Suprapubic skin (tissue), 4 donors: ENCODE measurements around the gene TRIM25. TPM values are rescaled to one million over a fixed set of nuclear protein-coding genes. Genes with fewer than 3 reads are reported as not detected.

Experiments used
- DNase-seq, 2 donors: peaks; one replicate each; pipeline ENCODE4 v3.0.0-alpha.2; 2019; ENCODE audit warnings: low spot score in 2 of 2
- H3K27ac ChIP-seq: fragments of 200-600 bp; sonication (generic); one replicate; pipeline ENCODE4 v1.5.1; 2019
- H3K27me3 ChIP-seq: fragments of 200-600 bp; sonication (generic); one replicate; pipeline ENCODE4 v1.5.1; 2019
- H3K36me3 ChIP-seq: fragments of 200-600 bp; sonication (generic); one replicate; pipeline ENCODE4 v1.5.1; 2019
- H3K4me1 ChIP-seq: fragments of 200-600 bp; sonication (generic); one replicate; pipeline ENCODE4 v1.5.1; 2019
- H3K4me3 ChIP-seq: fragments of 200-600 bp; sonication (generic); one replicate; pipeline ENCODE4 v1.5.1; 2019; ENCODE audit warnings: mild to moderate bottlenecking
- H3K9me3 ChIP-seq: fragments of 200-600 bp; sonication (generic); one replicate; pipeline ENCODE4 v1.5.1; 2019
- CTCF ChIP-seq, 2 donors: fragments of 200-600 bp in 1 of 2; fragments of 450-650 bp in 1 of 2; sonication (generic) in 1 of 2; IDR thresholded peaks; one replicate each; pipeline ENCODE4 v1.5.1; 2016 to 2019; ENCODE audit warnings: antibody characterized with exemption in 2 of 2, mild to moderate bottlenecking in 1 of 2, moderate library complexity in 1 of 2
- EP300 ChIP-seq: sonication (generic); formaldehyde crosslinking; IDR thresholded peaks from one replicate; pipeline ENCODE4 v1.6.1; 2017; ENCODE audit warnings: antibody characterized with exemption
- POLR2A ChIP-seq, 2 donors: fragments of 450-650 bp; IDR thresholded peaks; one replicate each; pipeline ENCODE4 v1.6.1; 2017; ENCODE audit warnings: antibody characterized with exemption in 2 of 2, mild to moderate bottlenecking in 2 of 2, moderate library complexity in 2 of 2
- POLR2AphosphoS5 ChIP-seq, 3 donors: sonication (generic); formaldehyde crosslinking; IDR thresholded peaks; one replicate each; pipeline ENCODE4 v1.6.1; 2017; ENCODE audit warnings: antibody characterized with exemption in 3 of 3
- whole genome bisulfite sequencing: methylation state at CpG from one replicate; pipeline ENCODE4 v1.1.5; 2018; 5-methylcytosine and 5-hydroxymethylcytosine counted together
- total RNA-seq, 4 donors: library from RNA; depleted of rRNA; stranded (reverse); fragments of >200 nt; gene quantifications; one replicate each; pipeline ENCODE4 v1.1.0, GENCODE V29; 2016

Gene TRIM25
- total RNA-seq, 4 donors from 2014 or later: 39.2 to 175 (median 55.9) TPM

DNA sequence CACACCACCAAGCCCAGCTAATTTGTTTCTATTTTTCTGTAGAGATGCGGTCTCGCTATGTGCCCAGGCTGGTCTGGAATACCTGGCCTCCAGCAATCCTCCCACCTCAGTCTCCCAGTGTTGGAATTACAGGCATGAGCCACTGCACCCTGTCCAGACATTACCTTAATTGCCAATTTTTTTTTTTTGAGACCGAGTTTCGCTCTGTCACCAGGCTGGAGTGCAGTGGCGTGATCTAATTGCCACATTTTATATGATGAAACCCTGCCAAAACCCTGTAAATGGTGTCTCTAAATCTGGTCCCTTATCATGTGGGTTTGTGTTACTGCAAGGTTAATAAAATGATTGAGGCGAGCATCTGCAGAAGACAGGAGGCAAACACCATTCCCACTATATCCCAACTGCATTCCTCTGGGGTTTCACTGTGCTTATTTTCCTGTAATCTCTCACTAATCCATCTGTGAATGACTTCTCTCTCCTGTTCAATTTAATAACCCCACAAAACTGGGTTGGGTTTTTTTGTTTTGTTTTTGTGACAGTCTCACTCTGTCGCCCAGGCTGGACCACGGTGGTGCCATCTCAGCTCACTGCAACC is 19.4 kb upstream of the TRIM25 start:
- Histone ChIP-seq H3K27ac (no peak overlapping the region), H3K4me3 (no peak overlapping the region), H3K36me3 (peaks cover 8% of the 10 kb centered on the region), H3K9me3 (no peaks in the 10 kb centered on the region), H3K27me3 (no peaks in the 10 kb centered on the region), H3K4me1 (no peaks in the 10 kb centered on the region)
- no peak for DNase-seq
- WGBS: 94% methylated on average over 8 of the region's 8 CpGs
- TF ChIP-seq POLR2AphosphoS5 (IDR thresholded peaks at IDR 0.05) (no peak), EP300 (no peak), POLR2A (IDR thresholded peaks at IDR 0.05) (no peak), CTCF (IDR thresholded peaks at IDR 0.05) (no peak)

DNA sequence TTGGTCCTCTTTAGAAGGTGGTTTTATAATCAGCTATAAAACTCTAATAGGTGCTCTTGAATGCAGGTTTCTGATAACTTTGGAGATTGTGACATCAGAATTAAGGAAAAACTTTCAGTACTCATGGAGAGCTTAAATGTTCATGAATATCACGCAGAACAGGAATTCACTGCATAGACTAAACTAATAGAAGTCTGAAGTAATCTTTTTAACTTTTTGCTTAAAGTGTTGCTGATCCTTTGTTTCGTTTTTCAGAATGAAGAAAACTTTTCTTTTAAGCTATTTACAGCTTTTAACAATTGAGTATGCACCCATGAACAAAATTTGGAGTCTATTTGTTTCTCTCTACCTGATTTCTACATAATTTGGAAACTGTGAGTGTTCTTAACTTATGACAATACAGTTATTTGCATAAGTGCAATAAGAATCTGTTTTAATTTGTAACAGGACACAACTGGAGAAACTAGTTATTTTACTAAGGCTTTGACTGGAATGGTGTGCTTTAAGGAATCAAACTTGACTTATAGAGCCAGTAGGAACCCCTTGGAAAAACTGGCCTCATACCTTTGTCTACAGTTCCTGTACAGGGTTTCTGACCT is 17.0 kb upstream of the TRIM25 start:
- Histone ChIP-seq H3K4me1 (no peaks in the 10 kb centered on the region), H3K27me3 (no peaks in the 10 kb centered on the region), H3K4me3 (no peak overlapping the region), H3K9me3 (no peaks in the 10 kb centered on the region), H3K36me3 (peaks cover 7% of the 10 kb centered on the region), H3K27ac (no peak overlapping the region)
- no peak for TF ChIP-seq POLR2A (IDR thresholded peaks at IDR 0.05)
- no peak for TF ChIP-seq POLR2AphosphoS5 (IDR thresholded peaks at IDR 0.05)
- no peak for TF ChIP-seq CTCF (IDR thresholded peaks at IDR 0.05)
- TF ChIP-seq EP300: no peak
- WGBS: 95% methylated on average over 2 of the region's 2 CpGs
- DNase-seq: no peak

- H3K36me3 ChIP-seq: peaks cover 4% of the 10 kb centered on the region
- H3K9me3 ChIP-seq: no peaks in the 10 kb centered on the region
- no peaks in the 10 kb centered on the region for H3K27me3 ChIP-seq
- no peak overlapping the region for H3K4me3 ChIP-seq
- DNase-seq: no peak
- no peak for TF ChIP-seq POLR2A (IDR thresholded peaks at IDR 0.05)
- TF ChIP-seq POLR2AphosphoS5 (IDR thresholded peaks at IDR 0.05): no peak
- TF ChIP-seq EP300: no peak
- TF ChIP-seq CTCF (IDR thresholded peaks at IDR 0.05): no peak
- H3K27ac ChIP-seq: no peak overlapping the region
- no peaks in the 10 kb centered on the region for H3K4me1 ChIP-seq
These were observed 15.6 kb upstream of the TRIM25 start for GRCh38 chr17:56929362-56929969.

GRCh38 chr17:56928586-56928985 is 14.7 kb upstream of the TRIM25 start:
- no peak for DNase-seq
- Histone ChIP-seq H3K4me3 (no peak overlapping the region), H3K4me1 (no peaks in the 10 kb centered on the region), H3K9me3 (no peaks in the 10 kb centered on the region), H3K36me3 (no peaks in the 10 kb centered on the region), H3K27me3 (no peaks in the 10 kb centered on the region), H3K27ac (no peak overlapping the region)
- TF ChIP-seq POLR2A (IDR thresholded peaks at IDR 0.05) (no peak), CTCF (IDR thresholded peaks at IDR 0.05) (no peak), EP300 (no peak), POLR2AphosphoS5 (IDR thresholded peaks at IDR 0.05) (no peak)
- WGBS: 92% methylated on average over 2 of the region's 2 CpGs

DNA sequence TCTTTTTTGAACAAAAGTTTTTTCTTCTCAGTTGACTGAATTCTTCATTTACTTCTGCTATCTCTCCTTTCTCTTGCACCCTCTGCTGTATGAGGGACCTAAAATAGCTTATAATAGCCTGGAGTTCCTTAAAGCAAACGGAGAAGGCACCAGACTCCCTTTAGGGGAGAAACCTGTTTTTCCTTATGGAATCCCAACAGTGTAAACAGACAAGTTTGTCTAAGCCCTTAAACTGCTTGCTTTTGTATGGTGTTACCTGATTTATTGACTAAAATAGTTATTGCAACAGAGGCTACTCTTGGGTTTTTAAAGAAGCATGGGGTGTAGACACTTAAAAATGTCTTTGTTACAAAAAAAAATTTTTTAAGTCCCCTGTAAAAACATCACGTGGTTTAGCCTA is 12.9 kb upstream of the TRIM25 start:
- Histone ChIP-seq H3K27me3 (no peaks in the 10 kb centered on the region), H3K27ac (no peak overlapping the region), H3K9me3 (no peaks in the 10 kb centered on the region), H3K4me3 (no peak overlapping the region), H3K4me1 (no peaks in the 10 kb centered on the region), H3K36me3 (no peaks in the 10 kb centered on the region)
- TF ChIP-seq CTCF (IDR thresholded peaks at IDR 0.05) (no peak), POLR2AphosphoS5 (IDR thresholded peaks at IDR 0.05) (no peak), POLR2A (IDR thresholded peaks at IDR 0.05) (no peak), EP300 (no peak)
- 73% methylated on average over 2 of the region's 2 CpGs for WGBS
- DNase-seq: no peak
